HG02759 (cell line): ENCODE measurements around the gene ELN.
"Not testable (repeated sequence)": the region's sequence is repeated elsewhere in the genome, so short reads cannot be mapped to it uniquely, and the experiment has no call there.

ENCODE experiments used
- ATAC-seq: cut with Tn5 transposase; IDR thresholded peaks from one replicate; pipeline ENCODE4 v1.9.1; 2021; ENCODE audit warnings: mild to moderate bottlenecking, moderate library complexity; ENCODE audit not compliant: unreplicated experiment

ELN gene

GRCh38 chr7:74040791-74041520 lies 13.0 kb downstream of the ELN start:
- no peak for ATAC-seq

GRCh38 chr7:74042746-74043522 lies 15.0 kb downstream of the ELN start:
- ATAC-seq, result no peak

- no peak for ATAC-seq
Observed at GRCh38 chr7:74043523-74043951, 15.6 kb downstream of the ELN start.

- no peak for ATAC-seq
Observed at GRCh38 chr7:74044366-74045350, 16.7 kb downstream of the ELN start.

- ATAC-seq, result not testable (repeated sequence)
Observed at GRCh38 chr7:74046581-74046980, 18.6 kb downstream of the ELN start.

GRCh38 chr7:74047804-74048380 lies 19.9 kb downstream of the ELN start:
- ATAC-seq, result no peak

- ATAC-seq, result no peak
Observed at GRCh38 chr7:74048999-74049599, 21.1 kb downstream of the ELN start.

- ATAC-seq, result no peak
Observed at GRCh38 chr7:74049997-74050798, 22.2 kb downstream of the ELN start.

- ATAC-seq, result no peak
Observed at GRCh38 chr7:74051193-74051592, 23.2 kb downstream of the ELN start.

- no peak for ATAC-seq
Observed at GRCh38 chr7:74051629-74052410, 23.8 kb downstream of the ELN start.

GRCh38 chr7:74052628-74053027 lies 24.7 kb downstream of the ELN start:
- no peak for ATAC-seq

GRCh38 chr7:74053589-74054186 lies 25.7 kb downstream of the ELN start:
- ATAC-seq, result no peak

GRCh38 chr7:74056096-74056915 lies 28.3 kb downstream of the ELN start:
- no peak for ATAC-seq

GRCh38 chr7:74057216-74057925 lies 29.4 kb downstream of the ELN start:
- ATAC-seq, result no peak

GRCh38 chr7:74057987-74058386 lies 30.0 kb downstream of the ELN start:
- no peak for ATAC-seq

GRCh38 chr7:74058486-74058885 lies 30.5 kb downstream of the ELN start:
- no peak for ATAC-seq

- no peak for ATAC-seq
Observed at GRCh38 chr7:74059037-74059436, 31.1 kb downstream of the ELN start.
